HG03108 (cell line): Measurements from ENCODE around the gene CFL1.

Experiments used
- ATAC-seq: cut with Tn5 transposase; IDR thresholded peaks from one replicate; pipeline ENCODE4 v1.9.1; 2021; ENCODE audit warnings: moderate library complexity; ENCODE audit not compliant: unreplicated experiment

The CFL1 gene

DNA sequence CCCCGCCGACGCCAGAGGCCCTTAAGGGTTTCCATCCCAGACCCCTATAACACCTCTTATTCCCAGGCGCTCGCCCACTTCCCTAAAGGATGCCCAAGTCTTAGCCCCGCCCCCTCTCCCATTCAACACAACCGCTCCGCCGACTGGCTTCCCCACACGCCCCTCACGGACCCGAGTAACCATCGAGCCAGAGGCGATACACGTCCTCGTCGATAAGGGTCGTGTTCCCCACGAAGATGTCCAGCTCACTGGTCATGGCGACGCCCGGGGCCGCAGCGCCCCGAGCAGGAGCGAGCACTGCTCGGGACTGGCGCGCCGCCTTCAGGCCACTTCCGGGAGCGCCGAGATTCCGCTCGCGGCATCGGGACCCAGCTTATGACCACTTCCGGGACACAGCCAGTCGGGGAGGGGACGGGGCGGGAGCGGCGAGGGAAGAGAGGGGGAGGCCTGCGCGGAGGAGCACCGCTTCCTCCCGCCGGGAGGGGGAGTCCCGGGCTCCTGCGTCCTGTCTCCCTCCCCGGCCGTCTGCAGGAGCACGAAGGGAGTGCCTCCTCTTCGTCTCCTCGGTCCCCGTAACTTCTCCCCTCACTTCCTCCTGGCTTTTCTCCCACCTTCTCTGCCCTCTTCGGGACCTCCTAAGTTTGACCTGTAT is 30.3 kb upstream of the CFL1 start, which contains the start of gene FIBP:
Gene FIBP (minus strand): TSS at position 309 of the 652 bp plus-strand sequence. CDS start 53 bp downstream, at position 256.
- peak; percentile 37 for ATAC-seq

DNA sequence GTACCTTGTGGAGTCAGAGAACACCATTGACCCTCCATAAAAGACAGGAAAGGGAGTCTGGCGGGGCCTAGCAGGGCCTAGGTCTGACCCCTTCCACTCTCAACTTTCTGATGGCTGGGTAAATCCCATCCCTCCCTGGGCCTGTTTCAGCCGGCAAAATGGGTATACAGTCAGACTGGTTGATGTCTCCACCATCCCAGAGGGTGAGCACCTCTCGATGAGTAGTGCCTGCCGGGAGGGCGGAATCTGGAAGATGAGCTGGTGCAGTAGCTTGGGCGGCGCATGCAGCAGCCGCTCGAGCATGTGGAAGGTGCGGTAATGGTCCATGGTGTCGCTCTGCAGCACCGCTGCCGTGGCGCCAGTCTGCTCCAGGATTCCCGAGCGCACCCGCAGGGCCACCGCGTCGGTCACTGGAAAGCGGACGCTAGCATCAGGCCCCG is 29.8 kb upstream of the CFL1 start:
- no peak for ATAC-seq

DNA sequence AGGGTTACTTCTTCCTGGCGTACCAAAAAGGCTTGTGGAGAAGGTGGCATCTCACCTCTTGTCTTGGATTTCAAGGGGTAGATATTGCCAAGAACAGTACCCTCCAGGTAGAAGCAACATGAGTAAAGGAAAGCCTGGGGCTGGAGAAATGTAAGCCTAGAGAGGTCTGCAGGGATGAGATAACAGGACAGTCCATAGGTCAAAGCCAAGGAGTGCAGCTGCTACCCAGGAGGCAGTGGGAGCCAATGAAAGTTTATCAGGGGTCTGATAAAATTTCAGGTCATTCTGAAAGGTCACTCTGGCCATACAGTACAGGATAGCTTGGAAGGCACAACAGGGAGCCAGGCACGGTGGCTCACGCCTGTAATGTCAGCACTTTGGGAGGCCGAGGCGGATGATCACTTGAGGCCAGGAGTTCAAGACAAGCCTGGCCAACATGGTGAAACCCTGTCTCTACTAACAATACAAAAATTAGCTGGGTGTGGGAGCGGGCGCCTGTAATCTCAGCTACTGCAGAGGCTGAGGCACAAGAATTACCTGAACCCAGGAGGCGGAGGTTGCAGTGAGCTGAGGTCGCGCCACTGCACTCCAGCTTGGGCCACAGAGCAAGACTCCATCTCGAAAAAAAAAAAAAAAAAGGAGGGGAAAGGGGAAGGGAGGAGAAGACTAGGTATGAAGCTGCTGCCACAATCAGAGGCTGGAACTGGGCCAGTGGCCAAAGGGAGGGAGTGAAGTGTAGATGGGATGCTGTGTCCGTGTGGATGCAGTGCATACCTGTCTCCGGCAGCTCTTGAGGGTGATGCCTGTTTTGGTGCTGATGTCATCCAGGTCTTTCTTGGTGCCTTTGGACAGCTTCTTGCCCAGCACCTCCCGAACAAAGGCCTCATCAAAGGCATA is 29.1 kb upstream of the CFL1 start:
- no peak for ATAC-seq

DNA sequence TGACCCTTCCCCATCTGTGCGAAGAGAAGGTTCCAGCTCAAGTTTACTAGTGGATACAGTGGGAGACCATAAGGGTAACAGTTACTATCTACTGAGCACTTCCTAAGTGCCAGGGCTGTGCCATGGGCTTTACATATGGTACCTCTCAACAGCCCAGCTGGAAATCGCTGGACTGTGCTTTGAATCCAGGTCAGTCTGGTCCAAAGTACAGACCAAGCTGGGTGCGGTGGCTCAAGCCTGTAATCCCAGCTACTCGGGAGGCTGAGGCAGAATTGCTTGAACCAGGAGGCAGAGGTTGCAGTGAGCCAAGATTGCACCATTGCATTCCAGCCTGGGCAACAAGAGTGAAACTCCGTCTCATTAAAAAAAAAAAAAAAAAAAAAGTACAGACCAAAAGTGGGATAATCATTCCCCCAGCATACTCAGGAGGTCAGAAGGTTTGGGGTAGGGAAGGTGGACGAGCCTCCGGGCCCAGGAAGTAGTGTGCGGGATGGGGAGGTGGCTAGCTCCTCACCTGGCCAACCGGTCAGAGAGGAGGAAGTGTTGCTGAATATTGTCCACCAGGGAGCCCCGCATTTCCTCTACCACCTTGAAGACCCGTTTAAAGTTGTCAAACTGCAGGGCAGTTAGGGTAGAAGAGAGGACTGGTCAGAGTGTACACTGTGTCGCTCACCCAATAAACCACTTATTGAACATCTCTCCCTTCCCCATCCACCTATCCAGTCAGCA is 28.0 kb upstream of the CFL1 start:
- ATAC-seq, result no peak

DNA sequence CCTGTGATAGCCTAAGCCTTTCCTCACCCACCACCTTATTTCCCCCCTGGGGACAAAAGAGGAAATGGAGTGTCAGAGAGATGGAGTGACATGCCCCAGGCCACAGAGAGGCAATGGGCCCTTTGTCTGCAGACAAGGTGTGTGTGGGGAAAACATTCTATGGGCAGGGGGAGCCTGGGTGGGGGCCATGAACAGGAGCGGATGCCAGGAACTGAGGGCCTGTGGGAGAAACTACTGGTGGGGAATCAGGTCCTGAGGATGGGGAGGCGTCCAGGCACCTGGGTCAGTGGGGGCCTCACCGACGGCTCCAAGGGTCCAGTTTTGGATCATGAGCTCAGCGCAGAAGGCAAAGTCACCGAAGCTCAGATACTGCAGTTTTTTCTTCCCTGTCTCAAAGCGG is 27.3 kb upstream of the CFL1 start:
- no peak for ATAC-seq

DNA sequence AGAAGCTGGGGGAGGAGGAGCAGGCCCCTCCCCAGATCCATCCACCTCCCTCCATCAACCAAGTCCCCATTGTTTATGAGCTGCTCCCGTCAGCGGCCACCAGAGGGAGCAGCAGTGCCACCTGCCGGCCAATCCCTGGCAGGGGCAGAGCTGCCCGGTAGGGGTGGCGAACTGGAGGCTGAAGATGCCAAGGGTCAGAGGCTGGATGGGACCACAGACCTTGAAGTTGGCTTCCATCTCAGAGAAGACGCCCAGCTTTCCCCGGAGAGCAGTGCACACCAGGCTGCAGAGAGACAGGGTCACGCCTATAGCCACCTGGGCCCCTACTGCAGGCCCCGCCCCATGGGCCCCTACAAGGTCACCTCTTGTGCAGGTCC is 26.7 kb upstream of the CFL1 start:
- ATAC-seq, result no peak

DNA sequence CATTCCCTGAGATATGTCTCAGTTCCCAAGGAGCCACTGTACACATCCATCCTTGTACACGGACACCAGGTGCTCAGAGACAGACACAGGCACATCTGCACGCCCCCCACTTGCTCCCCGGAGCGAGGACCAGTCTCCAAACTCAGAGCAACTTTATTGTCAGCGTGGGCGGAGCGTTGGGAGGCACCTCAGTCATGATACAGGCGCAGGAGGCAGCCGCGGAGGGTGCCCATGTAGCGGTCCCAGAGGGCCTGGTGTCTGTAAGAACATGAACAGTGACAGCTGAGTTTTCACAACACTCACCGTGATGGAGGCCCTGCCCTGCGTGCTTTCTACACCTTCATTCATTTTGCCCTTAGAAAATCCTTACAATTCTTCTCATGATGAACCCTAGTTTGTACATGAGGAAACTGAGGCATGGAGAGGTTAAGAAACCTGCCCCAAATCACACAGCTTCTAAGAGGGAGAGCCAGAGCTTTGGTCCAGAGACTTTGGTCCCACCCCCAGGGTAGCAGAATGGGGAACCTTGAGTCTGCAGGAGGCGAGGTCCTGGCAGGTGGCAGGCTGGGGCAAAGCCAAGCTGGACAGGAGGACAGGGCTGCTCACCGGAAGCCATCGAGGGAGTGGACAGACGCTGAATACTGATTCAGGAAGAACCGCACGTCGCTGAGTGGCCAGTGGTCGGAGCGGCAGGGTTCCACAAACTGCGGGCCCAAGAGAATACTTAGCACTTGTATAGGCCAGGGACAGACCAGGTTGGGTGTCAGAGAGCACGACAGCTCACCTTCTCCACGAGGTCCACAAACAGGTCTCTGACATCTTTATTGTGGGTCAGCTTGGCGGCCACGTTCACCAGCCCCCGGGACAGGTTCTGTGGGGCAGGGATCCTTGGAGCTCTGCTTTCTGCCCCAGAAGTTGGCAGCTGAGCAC is 26.1 kb upstream of the CFL1 start:
- no peak for ATAC-seq

DNA sequence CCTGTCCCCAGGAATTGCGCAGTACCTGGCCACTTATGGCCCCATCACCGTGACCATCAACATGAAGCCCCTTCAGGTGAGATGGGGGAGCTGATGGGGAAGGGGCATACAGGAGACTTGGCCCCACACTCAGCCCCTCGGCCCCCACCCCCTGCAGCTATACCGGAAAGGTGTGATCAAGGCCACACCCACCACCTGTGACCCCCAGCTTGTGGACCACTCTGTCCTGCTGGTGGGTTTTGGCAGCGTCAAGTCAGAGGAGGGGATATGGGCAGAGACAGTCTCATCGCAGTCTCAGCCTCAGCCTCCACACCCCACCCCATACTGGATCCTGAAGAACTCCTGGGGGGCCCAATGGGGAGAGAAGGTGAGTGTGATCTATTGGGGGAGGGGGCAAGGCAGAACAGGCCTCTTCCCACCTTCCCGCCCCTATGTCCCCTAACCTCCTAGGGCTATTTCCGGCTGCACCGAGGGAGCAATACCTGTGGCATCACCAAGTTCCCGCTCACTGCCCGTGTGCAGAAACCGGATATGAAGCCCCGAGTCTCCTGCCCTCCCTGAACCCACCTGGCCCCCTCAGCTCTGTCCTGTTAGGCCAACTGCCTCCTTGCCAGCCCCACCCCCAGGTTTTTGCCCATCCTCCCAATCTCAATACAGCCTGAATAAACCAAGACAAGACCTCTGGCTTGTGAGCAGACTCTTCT is 25.2 kb upstream of the CFL1 start:
- no peak for ATAC-seq

DNA sequence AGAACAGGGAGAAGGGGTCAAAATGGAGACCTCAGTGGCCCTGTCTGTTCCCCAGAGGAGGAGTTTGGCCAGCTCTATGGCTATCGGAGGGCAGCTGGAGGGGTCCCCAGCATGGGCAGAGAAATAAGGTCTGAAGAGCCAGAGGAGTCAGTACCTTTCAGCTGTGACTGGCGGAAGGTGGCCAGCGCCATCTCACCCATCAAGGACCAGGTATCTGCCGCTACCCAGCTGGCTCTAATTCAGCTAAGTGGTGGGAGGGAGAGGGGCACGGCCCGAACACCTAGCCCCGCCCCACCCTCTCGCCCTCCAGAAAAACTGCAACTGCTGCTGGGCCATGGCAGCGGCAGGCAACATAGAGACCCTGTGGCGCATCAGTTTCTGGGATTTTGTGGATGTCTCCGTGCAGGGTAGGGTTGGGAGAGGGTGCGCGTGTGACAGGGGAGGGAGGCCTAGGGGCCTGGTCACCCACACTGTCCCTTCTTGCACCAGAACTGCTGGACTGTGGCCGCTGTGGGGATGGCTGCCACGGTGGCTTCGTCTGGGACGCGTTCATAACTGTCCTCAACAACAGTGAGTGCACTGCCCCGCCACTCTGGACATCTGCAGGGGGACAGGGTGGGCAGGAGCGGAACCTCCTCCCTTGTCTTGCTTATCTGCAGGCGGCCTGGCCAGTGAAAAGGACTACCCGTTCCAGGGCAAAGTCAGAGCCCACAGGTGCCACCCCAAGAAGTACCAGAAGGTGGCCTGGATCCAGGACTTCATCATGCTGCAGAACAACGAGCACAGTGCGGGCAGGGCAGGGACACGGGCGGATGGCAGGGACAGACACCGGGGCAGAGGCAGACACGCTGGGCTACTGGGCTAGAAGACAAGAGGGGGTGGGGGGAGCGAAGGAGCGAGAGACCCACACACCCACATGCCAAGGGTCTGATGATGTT is 24.4 kb upstream of the CFL1 start:
- no peak for ATAC-seq

DNA sequence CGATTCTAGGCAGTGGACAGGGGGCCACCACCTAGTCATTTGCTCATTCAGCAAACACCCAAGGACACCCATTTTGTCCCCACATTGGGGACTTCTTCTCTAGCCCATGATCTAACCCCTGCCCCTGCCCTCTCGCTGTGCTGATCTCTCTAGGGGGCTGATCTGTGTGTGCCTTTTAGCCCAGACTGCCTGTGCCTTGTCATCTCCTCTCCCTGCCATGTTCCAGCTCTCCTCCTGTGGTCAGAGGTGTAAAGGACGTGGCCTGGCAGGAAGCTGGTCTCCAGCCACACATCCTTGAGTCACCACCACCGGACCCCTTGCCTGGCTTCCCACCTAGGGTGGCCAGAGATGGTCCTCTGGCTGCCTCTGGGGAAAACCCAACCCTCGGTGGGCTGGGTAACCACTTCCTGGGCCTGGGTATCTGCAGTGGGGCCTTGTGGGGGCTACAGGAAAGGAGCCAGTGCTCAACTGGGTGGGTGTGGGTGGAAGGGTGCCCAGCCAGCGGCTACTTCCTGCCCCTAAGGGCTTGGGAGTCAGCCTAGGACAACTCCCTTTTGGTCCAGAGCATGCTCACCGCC is 23.0 kb upstream of the CFL1 start:
- ATAC-seq, result no peak

DNA sequence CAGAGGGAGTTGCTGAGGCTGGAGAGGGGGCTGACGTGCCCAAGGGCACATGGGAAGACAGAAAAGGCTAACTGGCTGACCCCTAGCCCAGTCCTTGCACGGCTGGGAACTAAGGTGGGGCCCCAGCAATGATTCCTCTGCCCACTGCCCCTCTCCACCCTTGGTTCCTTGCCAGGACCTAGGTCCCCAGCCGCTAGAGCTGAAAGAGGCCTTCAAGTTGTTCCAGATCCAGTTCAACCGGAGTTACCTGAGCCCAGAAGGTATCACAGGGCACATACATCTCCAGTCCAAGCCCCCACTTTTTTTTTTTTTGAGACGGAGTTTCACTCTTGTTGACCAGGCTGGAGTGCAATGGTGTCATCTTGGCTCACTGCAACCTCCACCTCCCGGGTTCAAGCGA is 22.0 kb upstream of the CFL1 start:
- ATAC-seq, result no peak

DNA sequence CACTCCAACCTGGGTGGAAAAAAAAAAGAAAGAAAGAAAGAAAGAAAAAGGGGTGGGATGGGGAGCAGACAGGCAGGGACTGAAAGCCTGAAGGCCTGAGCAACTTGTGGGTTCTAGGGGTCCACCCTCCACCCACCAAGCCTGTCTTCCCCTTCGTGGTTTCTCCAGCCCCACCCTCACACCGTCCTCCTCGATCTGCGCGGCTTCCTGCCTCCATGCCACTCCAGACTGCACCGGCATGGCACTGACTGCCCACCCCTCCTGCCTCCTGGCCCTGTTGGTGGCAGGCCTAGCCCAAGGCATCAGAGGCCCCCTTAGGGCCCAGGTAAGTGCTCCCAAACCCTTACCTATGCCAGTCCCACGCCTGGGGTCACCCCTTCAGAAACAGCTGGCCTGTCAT is 21.6 kb upstream of the CFL1 start, which contains the start of gene CTSW:
Gene CTSW (plus strand): TSS at position 221 of the 400 bp plus-strand sequence. CDS start 18 bp downstream, at position 239.
- ATAC-seq, result no peak

DNA sequence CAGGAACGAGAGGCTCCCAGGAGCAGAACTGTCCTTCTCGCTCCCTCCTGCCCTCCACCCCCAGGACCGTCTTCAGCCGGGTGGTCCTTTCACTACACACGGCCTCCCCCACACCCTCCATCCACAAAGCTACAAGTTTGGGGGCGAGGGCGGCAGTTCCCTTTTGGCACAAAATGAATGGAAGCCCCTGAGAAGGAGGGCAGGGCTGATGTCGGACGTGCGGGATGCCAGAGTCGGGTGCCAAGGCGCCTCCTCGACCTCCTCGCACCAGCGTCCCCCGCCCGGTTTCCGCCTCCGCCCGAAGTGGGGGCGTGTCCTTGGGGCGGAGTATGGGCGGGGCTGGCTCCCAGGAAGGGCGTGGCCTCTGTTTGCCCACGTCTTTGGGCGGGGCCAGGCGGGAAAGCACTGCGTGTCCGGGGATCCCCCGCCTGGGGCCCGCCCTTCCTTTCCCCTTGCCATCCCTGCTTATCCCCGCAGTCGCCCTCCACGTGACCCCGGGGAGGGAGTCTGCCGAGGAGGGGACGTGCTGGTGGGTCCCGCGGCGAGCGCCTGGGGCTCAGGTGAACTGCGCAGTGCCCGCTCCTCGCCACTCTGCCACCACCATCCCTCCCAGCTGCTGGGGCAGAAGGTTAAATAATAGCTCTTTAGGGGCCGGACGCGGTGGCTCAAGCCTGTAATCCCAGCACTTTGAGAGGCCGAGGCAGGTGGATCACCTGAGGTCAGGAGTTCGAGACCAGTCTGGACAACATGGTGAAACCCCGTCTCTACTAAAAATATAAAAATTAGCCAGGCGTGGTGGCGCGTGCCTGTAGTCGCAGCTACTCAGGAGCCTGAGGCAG is 15.6 kb upstream of the CFL1 start:
- ATAC-seq, result peak; percentile 68

DNA sequence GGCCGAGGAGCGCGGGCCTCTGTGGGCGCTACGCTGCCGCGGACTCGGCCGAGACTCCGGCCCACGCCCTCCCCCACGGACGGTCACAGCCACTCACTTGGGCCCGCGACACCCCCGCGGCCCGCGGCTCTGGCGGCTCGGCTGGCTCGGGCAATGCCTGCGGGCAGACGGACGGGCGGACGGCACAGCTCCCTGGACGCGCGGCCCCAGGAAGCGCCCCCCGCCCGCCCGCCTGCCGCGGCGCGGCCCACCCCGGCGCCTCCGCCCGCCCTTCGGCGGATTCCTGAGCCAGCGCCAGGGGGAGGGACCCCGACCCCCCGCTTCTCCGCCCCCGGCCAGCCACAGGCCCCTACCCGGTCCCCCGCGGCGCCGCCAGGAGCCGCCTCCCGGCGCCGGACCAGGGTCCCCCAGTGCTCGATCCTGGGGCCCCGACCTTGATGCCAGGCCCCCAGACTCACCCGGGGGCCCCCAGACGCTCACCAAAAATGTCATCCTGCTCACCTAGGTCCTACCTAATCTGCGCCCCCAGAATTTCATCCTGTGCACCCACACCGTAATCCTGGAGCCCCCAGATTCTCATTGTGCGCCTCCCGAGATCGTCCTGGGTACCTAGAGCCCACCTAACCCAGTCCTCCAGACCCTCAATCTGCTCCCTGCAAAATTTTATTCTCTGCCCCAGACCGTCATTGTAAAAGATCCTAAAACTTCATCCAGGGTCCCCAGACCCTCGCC is 14.8 kb upstream of the CFL1 start, which contains the start of gene EFEMP2:
Gene EFEMP2 (minus strand): TSS at position 215 of the 732 bp plus-strand sequence. CDS start 446 bp downstream, outside the sequence.
- ATAC-seq, result no peak

DNA sequence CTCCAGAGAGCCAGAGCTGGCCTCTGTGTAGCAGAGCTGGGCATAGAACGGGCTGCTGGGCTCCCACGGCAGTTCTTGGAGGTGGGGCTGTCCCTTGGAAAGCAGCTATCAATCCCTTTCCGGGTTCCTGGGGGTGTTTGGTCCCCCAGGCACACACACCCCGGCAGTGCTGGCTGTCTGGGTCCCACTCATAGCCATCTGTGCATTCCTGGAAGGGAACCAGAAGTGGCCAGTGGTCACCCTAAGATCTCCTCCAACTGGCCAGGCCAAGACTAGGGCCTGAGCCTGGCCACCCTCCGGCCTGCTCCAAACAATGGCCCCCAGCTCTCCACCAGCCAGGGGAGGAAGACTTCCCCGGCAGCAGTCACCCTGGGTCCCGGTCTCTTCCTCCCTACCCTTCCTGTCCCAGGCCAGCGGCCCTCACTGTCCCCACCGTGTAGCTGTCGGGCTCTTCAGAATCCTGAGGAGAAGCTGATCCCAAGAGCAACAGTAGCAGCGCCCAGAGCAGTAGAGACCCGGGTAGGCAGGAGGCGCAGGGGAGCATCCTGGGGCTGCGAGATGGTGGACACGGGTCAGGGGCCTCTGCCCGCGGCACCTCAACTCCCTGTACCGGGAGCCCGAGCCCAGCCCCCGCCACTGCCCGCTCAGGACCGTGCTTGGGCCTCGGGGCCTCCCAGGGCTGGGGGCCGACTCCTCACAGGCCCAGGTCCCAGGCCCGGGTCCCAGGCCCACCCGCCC is 14.0 kb upstream of the CFL1 start:
- no peak for ATAC-seq
